CD4-positive, alpha-beta T cell treated with Interleukin-17A for 4 hours (primary cell): Measurements from ENCODE around the gene SGCA.
A peak's percentile ranks its signal among the peaks of the same experiment; 100 is the strongest.

ENCODE experiments used
- DNase-seq: peaks from one replicate; pipeline ENCODE4 v3.0.0-alpha.2; 2020; ENCODE audit warnings: mixed read lengths

SGCA gene

DNA sequence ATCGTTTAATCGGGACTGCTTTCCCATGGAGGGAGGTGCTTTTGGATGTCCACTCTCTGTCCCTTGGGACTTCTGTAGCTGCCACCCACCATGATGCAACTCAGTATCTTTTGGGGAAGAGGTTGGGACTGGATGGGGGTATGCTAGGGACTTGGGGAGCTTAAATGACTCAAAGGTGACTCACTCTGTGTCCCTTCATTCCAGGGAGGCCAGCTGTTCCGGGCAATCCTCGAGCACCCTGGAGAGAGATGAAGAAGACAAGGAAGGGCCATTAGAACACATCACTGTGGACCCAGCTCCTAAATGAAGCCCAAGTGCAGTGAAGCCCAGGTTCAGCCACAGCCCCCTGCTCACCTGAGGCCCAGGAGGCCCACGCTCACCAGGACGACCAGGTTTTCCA is 31.0 kb downstream of the SGCA start:
- DNase-seq = no peak

DNA sequence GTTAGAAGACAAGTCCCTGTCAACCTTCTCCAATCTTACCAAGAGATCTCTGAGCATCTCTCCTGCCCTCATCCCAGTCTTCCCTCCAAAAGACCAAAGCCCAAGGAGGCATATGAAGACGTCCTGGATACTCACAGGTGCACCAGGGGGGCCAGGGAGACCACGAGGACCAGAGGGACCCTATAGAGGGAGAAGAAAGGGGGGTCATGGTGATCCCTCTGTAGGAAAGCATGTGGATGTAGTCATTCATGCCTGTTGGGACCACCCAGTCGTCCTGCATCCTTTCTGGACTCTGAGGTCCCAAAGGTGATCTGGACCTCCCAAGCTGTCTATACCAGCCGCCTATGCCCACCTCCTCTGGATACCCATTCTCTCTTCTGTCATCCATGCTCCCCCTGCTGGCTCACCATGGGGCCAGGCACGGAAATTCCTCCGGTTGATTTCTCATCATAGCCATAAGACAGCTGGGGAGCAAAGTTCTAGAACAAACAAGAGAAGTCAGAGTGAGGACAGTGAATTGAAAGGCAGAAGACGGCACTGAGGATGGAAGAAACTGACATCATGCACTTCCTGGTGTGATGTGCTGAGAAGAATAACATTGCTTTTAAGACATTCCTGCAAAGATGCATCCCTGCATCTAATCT is 32.3 kb downstream of the SGCA start:
- peak; percentile 60 for DNase-seq

DNA sequence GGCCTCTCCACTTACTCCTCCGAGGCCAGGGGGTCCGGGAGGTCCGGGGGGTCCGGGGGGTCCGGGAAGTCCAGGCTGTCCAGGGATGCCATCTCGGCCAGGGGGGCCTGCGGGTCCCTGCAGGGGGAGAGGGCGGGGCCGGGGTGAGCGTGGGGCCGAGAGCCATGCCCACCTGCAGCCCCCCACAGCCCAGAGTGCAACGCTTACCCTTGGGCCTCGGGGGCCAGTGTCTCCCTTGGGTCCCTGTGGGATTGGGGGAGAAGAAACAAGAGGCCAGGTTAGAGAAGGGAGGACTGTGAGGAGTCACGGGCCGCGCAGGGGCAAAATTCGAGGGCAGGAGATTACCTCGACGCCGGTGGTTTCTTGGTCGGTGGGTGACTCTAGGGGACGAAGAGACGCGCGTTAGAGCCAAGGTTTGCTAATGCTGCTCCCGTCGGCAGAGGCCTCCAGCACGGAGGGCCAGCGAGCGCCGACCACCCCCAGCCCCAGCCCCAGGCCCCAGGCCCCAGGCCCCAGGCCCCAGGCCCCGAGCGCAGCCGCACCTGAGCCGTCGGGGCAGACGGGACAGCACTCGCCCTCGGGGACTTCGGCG is 33.5 kb downstream of the SGCA start:
- DNase-seq = no peak

DNA sequence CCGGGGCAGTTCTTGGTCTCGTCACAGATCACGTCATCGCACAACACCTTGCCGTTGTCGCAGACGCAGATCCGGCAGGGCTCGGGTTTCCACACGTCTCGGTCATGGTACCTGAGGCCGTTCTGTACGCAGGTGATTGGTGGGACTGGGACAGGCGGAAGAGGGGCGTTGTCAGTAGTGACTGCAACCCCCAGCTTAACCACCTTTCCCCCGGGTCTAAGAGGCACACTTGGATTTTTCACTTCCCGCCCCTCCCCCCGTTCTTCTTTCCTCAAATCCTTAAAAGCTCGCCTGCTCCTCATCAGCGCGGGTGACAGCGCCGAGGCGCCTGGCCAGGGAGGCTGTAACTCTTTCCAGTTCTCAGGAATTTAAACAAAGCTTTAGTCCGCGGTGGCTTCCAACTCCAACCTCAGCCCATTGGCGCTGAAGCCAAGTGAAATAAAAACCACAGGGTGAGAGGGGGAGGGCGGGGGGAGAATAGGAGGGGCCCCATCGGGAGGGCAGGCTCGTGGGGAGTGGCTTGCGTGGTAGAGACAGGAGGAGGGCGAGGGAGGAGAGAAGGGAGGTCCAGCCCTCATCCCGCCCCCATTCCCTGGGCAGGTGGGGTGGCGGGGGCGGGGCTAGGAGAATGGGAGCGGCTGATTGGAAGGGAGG is 34.1 kb downstream of the SGCA start:
- DNase-seq = peak; percentile 82

DNA sequence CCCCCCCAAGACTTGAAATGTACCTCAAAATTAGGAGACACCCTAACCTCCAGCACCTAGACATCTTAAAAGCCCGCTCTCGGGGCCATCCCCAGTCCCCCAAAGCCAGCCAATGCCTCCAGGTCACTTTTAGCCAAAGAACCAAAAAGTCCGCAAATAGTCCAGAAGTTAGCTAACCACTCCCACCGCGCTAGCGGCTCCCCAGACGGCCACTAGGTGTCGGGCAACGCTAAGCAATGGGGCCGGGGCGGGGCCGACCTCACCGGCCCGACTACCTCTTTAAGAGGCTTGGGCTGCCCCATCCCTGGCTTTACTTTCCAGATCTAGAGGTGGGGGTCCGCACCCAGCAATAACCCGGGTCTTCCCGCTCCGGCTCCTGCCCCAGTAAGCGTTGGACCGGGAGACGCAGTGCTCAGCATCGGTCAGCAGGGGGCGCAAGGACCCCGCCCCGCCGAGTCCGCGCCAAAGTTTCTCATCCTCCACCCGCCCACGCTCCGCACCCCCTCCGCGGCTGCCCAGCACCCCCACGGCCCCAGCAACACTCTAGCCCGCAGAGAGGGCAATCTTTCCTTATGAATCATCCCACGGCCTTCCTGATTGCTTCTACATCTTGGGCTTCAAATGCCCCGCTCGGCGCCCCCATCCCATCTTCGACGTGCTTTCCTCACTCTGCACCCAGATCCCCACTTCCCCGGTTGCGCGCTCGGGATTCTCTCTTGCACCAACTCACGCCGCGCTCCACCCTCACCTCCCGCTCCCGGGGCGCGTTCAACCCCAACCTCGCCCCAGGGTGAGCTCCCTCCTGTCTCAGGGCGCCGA is 34.9 kb downstream of the SGCA start:
- peak; percentile 86 for DNase-seq

DNA sequence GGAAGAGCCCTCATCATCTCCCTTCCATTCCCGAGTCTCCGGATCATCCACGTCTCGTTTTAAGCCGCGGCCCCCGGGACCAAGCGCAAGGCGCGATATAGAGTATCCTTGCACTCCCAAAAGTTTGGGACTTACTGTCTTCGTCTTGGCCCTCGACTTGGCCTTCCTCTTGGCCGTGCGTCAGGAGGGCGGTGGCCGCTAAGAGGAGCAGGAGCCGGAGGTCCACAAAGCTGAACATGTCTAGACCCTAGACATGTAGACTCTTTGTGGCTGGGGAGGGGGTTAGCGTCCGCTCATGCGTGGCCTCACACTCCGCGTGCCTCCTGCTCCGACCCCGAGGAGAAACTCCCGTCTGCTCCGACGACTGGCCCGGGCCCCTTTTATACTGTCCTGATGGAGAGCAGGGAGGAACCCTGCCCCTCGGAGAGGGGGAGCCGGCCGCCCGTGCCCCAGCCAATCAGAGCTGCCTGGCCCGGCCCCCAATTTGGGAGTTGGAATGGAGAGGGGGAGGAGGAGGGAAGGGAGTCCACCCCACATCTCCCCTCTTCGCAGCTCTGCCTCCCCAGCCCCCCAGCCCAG is 35.6 kb downstream of the SGCA start, which contains the start of gene COL1A1:
COL1A1 (minus strand) TSS at position 356 of the 579 bp plus-strand sequence; CDS start at position 238, 118 bp downstream.
- DNase-seq = no peak

DNA sequence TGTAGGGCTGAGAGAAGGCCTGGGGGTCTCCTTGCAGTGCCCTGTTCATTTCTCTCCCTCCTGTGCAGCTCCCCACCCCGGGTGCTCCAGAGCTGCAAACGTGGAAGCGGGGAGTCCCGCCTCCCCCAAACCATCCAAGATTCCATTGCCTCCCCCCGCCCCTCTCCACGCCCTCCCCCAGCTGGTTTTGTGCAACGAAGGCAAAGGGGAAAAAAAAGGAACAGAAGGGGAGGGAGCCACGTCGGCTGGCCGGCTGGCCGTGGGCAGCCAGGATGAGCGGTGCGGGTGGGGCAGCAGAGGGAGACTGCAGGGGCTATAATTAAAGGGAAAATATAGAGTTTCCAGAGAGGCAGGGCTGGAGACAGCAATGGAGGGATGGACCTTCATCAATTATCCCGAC is 37.3 kb downstream of the SGCA start:
- DNase-seq = no peak

DNA sequence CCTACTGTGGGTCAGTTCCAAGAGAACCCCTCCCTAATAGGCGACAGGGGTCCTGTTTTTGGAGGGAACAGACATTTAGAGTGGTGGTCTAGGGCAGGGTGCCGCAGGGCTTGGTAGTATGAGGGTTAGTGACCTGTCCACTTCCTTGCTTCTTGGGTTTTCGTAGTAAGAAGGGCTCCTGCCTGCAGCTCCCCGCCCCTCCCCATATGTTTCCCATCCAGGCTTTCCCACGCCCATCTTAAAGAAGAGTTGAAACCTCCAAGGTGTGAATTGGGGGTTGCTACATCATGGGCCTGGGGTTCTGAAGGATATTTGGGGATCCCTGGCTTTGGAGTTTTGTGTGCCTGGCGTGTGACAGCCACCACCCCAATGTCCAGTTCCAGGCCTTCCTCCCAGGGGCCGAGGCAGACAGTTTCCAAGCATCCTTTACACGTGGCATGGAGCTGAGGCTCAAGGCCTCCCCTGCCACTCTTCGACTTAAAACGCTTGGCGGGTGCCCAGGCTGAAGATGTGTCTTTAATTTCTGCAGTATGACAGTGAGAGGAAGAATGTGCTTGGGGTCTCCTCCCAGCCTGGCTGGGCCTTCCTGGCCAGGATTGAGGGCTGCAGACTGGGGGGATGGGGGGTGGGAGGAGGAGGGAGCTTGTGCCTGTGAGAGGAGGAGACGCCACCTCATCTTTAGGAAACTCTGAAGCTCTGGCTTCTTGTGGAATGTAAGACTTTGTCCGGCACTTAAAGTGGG is 38.0 kb downstream of the SGCA start:
- no peak for DNase-seq

DNA sequence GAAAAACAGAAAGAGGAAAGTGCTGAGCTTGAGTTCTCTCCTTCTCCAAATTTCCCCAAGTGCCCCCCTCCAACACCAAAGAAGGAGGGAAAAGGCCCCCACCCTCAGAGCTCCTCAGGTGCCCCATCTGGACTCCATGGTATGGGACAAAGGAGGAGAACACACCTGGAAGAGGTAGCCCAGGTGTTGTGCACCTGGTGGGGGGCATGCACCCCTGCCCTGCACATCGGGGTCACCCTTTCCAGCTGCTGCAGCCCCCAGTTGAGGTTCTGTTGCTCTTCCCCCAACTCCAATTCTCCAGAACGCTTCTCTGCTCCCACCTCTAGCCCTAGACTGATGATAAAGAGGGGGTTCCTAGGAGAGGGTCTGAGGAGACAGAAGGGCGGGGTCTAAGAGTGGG is 38.6 kb downstream of the SGCA start:
- DNase-seq = no peak

DNA sequence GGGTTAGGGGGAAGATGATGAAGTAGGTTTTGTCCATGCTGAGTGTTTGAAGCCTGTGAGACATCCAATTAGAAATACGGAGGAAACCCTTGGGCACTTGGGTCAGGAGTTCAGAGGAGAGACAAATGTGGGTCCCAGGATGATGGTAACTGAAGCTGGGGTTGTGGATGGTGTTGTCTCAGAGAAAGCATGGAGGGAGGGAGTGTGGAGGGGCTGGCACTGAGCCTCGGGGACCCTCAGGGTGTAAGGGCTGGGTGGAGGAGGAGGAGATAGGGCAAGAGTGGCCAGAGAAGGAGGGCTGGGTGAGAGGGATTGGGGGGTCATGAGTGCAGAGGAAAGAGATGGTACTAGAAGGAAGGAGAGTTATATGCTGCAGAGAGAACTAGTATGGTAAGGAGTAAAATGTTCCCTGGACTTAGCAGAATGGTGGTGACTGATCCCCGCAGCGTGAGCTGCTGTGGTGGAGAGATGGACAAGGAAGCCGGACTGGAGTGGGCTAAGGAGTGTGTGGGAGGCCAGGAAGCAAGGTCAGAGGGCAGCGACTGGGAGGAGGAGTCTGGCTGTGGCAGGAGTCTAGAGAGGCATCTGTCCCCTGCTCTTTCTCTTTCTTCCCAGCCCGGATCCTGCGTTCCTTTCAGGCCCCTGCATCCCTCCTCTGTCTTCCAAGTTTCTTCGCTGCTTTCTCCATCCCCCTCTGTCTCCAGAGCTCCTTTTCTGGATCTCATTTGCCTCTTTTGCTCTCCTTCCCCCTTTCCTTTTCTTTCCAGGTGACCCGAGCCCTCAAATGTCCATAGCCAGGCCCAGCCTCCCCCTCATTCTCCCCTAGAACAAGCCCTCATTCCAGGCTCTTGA is 39.5 kb downstream of the SGCA start:
- DNase-seq = no peak

DNA sequence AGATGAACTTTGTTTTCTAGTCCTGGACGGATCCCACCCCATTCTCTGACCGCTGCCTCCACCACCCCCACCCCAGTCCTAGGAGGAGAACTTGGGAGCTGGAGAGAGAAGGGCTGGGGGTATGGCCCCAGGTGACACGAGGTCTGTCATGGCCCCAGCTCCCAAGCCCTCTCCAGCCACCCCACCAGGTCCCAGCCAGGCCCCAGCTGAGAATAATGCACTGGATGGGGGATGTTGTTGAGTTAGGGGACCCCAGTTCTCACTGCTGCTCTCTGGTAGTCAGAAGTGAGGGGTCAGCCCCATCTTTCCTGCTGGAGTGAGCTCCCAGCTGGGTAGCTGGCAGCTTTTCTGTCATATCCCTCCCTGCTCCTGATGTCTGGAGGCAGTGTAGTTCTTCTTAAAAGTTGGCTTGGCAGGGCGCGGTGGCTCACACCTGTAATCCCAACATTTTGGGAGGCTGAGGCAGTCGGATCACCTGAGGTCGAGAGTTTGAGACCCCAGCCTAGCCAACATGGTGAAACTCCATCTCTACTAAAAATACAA is 40.2 kb downstream of the SGCA start:
- DNase-seq = no peak

DNA sequence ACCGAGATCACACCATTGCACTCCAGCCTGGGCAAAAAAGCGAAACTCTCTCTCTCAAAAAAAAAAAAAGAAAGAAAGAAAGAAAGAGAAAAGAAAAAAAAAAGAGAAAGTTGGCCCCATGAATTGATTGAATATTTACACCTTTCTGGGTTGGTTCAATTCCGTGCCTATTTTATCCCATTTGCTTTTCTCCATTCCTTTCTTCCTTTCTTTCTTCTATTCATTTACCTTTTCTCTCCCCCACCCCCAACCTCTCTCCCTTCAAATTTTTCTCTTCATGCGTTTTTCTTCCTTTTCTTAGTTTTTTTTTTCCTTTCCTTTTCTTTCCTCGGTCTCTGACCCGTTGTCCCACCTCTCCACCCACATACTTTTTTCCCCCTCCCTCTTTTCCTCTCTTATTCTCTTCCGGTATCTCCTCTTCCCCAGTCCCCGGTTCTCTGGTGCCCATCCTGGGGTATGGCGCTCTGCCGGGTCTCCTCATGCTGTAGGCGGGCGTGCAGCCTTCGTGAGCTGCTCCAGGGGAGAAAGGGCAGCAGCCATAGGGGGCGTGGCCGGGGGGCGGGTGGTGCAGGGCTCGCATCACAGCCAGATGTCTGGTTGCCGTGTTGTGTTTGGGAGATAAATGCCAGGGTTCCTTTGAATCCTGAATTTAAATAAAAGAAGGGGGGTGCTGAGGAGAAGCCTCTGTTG is 40.9 kb downstream of the SGCA start:
- peak; percentile 17 for DNase-seq

DNA sequence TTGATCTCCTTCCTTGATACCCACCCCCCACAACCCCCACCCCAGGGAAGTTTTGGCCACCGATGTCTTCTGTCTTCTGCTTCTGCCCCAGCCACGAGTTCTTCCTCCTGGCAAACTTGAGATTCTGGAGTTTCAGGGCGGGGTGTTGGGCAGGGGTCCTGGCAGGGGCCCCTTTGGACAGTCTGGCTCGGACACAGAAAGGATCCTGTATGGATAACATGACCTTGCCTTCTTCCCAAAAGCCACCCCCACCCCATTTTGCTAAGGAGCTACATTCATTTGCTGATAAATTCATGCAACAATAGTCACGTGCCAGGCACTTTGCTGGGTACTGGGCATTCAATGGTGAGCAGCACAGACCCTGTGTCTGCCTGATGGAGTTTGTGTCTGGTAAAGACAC is 41.5 kb downstream of the SGCA start:
- DNase-seq = no peak

DNA sequence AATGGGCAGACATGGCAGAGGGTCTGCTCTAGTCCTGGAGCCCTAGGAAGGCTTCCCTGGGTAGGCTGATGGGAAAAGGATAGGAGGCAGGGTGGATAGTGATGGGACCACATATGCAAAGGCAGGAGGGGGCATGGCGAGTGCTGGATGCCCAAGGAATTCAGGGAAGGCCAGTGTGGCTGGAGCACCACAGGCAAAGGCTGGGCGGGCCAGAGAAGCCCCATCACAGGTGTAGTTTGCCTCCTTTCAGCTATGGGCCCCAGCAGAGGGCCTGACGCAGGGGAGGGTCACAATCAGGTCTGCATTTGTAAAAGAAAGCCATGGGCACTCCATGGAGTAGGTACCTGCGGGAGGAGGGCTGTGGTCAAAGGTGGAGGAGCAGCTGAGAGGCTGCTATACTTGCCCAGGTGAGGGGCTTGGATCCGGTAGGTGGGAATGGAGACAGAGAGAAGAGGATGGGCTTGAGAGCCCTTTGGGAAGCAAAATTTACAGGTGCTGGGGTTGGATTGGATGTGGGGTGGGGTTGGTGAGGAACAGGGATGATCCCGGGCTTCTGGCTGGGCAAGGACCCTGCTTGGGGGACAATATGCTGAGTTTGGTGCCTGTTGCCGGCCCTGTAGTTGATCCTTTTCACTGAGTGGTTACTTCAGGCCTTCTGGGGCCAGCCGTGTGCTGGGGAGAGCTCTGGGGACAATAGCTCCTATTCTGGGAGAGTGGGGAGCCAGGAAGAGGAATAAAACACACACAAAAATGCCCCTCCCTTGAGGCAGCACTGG is 42.2 kb downstream of the SGCA start:
- DNase-seq = no peak

DNA sequence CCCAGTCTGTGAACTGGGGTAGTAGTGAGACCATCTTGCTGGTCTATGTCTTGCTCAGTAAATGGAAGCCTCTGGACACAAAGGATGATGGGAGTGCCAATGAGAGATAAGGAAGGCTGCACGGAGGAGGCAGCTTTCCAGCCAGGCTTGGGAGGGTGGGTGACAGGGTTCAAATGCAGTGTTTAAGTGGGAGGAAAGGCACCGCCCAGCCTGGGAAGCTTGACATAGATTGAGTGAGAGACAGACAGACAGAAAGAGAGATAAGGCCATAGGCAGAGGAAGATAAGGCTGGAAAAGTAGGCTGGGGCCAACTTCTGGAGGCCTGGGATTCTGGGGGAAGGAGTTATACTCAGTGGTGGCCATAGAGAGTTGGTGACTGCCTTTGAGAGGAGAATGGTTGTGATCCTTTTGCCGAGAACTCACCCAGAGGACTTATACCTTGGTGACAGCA is 42.8 kb downstream of the SGCA start:
- DNase-seq = no peak

DNA sequence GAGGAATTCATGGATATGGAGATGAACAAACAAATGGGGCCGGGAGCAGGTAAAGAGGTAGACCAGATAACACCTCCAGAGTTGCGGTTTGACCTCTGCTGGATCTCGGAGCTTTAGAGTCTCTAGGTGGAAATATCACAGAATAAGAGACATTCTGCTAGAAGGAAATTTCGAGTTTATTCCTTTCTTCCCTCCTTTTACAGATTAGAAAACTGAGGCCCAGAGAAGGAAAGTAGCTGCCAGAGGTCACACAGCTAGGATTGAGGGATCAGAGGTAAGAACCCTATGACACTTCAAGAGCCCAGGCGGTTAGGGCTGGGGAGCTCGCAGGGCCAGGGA is 43.3 kb downstream of the SGCA start:
- no peak for DNase-seq

DNA sequence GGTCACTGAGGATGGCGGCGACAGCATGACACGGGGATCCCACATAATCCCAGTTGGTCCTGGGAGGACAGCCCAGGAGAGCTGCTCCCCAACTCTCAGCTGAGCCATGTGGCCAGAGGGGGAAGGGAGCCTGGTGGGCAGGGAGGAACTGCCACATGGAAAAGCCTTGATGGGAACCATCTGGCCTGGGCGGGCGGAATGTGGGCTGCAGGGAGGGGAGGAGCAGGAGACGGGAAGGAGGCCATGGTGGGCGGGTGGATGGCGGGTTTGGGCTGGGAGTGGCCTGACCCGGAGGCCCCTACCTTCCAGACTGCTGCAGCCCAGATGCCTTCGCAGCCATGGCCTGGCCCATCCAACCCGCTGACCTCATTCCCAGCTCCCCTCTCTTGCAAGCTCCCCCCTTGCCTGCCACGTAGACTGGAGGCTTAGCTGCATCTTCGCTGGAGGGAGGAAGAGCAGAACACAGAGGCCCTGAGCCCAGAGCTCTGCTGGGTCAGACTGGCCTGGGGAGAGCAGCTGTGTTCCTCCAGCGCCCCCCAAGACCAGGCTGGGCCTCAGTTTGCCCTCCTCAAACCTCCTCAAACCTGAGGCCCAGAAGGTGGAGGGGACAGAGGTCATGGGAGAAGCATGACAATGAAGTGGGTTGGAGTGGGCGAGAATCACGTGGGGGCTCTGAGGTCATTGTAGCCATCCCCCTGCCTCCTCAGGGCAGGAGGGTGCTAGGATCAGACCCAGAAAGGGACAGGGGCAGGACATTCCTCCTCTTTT is 43.9 kb downstream of the SGCA start:
- no peak for DNase-seq

DNA sequence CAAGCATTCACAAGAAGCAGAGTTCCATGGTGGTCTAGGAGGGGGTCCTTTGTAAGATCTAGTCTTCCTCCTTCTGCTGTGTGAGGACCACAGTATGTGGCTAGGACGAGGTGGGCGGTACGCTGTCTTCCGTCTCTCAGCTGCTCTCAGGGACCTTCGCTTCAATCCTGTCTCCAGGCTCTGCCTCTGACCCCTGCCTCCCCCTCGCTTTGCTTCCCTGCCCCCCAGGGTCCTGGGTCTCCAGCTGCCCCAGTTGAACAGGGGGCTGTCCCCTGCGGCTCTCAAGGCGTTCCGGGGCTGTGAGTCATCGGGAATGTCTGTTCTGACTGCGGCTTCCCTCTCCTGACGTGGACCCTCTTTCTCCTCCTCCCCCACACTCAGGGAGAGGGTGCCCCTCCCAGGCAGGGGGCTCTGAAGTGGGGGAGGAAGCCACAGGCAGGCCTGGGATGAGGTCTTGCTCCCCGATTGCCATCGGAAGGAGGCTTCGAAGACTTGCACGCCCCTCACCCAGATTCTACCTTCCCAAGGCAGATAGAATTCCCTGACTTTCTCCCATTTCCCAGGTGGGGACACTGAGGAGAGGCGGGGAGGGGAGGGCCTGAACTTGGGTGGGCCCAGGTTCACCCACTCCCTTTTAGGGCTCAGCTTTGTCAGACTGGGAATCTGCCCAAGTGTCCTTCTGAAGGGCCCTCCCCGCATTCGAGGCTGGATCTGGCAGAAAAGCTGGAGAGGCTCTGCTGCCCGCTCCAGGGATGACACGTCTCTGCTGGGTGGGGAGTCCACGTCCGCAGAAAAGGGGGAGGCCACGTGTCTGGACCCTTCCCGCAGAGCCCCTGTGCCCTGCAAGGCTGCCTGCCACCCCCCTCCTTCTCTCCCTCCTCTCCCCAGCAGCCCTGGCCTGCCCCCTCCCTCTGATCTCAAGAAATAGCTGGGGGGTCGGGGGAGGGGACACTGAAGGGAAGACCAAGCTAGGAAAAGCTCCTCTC is 44.7 kb downstream of the SGCA start:
- DNase-seq = no peak
